Skeletal muscle tissue (tissue), 4 donors: ENCODE results near the gene APRT. TPM values are rescaled to one million over a fixed set of nuclear protein-coding genes. Genes with fewer than 3 reads are reported as not detected.

Experiments
- H3K27ac ChIP-seq: one replicate; pipeline ENCODE4 v1.7.0; 2013; ENCODE audit warnings: mild to moderate bottlenecking, low read depth, low read length, inconsistent platforms
- H3K27me3 ChIP-seq, 3 donors: one replicate each; pipeline ENCODE4 v1.7.0; 2013; ENCODE audit warnings: low read length in 3 of 3; ENCODE audit not compliant: control insufficient read depth in 3 of 3, insufficient read depth in 3 of 3
- H3K36me3 ChIP-seq, 3 donors: one replicate each; pipeline ENCODE4 v1.7.0; 2013; ENCODE audit warnings: low read length in 3 of 3; ENCODE audit not compliant: control insufficient read depth in 3 of 3, insufficient read depth in 3 of 3
- H3K4me1 ChIP-seq, 3 donors: one replicate each; pipeline ENCODE4 v1.7.0; 2013; ENCODE audit warnings: low read length in 3 of 3, mild to moderate bottlenecking in 3 of 3; ENCODE audit not compliant: control insufficient read depth in 3 of 3, insufficient read depth in 3 of 3
- H3K4me3 ChIP-seq, 3 donors: one replicate each; pipeline ENCODE4 v1.7.0; 2013; ENCODE audit warnings: low read length in 3 of 3
- H3K9ac ChIP-seq, 3 donors: one replicate each; pipeline ENCODE4 v1.7.0; 2013; ENCODE audit warnings: low read length in 3 of 3, mild to moderate bottlenecking in 3 of 3, moderate library complexity in 2 of 3, low read depth in 1 of 3
- H3K9me3 ChIP-seq, 3 donors: one replicate each; pipeline ENCODE4 v1.7.0; 2013; ENCODE audit warnings: low read length in 3 of 3; ENCODE audit not compliant: control insufficient read depth in 3 of 3
- total RNA-seq: library from RNA; depleted of rRNA; stranded (reverse); fragments of >200 nt; gene quantifications from one replicate; pipeline ENCODE4 v1.2.3, GENCODE V29; 2014
- donor health status: Osteomylitis.

The APRT gene
- total RNA-seq, 1 donor from 2014 or later, result 41.8 TPM

GRCh38 chr16:88809676-88810165 is 2.0 kb downstream of the APRT start:
- Histone ChIP-seq H3K4me3 (peak overlapping the region in 1 of 3 donors; percentile 87), H3K9ac (peak overlapping the region in 2 of 3 donors; percentile 16 to 84), H3K4me1 (peaks cover 23 to 45% (median 35%) of the 10 kb centered on the region in 3 donors), H3K27me3 (peaks cover 0 to 13% (median 0%) of the 10 kb centered on the region in 3 donors), H3K9me3 (no peaks in the 10 kb centered on the region), H3K27ac (no peak overlapping the region), H3K36me3 (peaks cover 7 to 16% (median 12%) of the 10 kb centered on the region in 3 donors)

GRCh38 chr16:88809068-88809675 is 2.6 kb downstream of the APRT start:
- no peaks in the 10 kb centered on the region for H3K9me3 ChIP-seq
- peaks cover 0 to 16% (median 2%) of the 10 kb centered on the region in 3 donors for H3K27me3 ChIP-seq
- no peak overlapping the region for H3K27ac ChIP-seq
- H3K36me3 ChIP-seq, result peaks cover 7 to 16% (median 12%) of the 10 kb centered on the region in 3 donors
- no peak overlapping the region for H3K4me3 ChIP-seq
- H3K4me1 ChIP-seq, result peaks cover 23 to 45% (median 35%) of the 10 kb centered on the region in 3 donors
- peak overlapping the region in 1 of 3 donors; percentile 84 for H3K9ac ChIP-seq

DNA sequence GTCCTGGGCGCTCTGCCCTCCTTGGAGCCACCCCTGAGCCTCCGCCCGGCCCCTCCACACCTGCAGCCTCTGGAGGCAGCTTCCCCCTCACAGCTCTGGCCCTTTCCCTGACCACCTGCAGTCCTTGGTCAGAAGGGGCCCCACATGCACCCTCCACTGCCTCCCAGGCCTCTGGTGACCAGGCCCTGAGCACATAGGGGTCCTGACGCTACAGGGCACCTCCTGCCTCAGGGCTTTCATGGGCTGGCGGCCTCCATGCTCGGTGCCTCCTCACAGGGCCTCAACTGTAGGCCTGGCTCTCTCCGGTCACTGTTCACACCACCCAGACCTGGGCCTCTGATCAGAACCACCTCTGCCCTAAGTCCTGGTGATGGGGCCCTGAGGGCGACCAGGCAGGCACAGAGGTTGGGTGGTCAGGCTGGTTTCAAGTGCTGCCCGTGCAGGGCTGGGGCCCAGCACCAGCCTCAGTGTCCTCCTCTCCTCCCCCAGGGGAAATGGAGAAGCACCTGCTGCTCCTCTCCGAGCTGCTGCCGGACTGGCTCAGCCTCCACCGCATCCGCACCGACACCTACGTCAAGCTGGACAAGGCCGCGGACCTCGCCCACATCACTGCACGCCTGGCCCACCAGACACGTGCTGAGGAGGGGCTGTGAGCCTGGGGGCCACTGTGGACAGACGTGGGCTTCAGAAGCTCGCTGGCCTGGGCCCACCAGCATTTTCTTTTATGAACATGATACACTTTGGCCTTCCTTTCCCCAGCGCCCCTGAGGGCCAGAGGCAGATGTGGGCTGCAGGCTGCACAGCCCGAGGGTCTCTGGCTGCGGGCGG is 3.9 kb downstream of the APRT start:
- no peak overlapping the region for H3K9ac ChIP-seq
- no peak overlapping the region for H3K4me3 ChIP-seq
- no peaks in the 10 kb centered on the region for H3K9me3 ChIP-seq
- peaks cover 0 to 16% (median 3%) of the 10 kb centered on the region in 3 donors for H3K27me3 ChIP-seq
- peaks cover 23 to 45% (median 36%) of the 10 kb centered on the region in 3 donors for H3K4me1 ChIP-seq
- peaks cover 7 to 16% (median 12%) of the 10 kb centered on the region in 3 donors for H3K36me3 ChIP-seq
- H3K27ac ChIP-seq, result no peak overlapping the region

DNA sequence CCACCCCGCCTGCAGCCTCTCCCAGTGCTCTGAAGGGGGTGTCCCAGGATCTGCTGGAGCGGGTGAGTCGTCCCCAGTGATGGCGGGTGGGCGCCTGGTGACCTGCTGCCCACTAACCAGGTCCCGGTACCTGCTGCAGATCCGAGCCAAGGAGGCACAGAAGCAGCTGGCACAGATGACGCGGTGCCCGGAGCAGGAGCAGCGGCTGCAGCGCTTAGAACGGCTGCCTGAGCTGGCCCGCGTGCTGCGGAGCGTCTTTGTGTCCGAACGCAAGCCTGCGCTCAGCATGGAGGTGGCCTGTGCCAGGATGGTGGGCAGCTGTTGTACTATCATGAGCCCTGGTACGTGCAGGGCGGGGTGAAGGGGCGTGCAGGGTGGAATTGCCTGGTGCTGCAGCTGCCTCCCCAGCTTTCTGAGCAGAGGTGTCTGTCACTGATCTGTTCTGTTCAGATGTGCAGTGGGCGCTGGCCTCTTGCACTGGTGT is 4.5 kb downstream of the APRT start:
- Histone ChIP-seq H3K4me1 (peaks cover 20 to 40% (median 34%) of the 10 kb centered on the region in 3 donors), H3K27me3 (peaks cover 0 to 16% (median 3%) of the 10 kb centered on the region in 3 donors), H3K27ac (no peak overlapping the region), H3K36me3 (peaks cover 7 to 16% (median 12%) of the 10 kb centered on the region in 3 donors), H3K9ac (peak overlapping the region in 1 of 3 donors; percentile 25), H3K9me3 (no peaks in the 10 kb centered on the region), H3K4me3 (no peak overlapping the region)

GRCh38 chr16:88806491-88807111 is 5.1 kb downstream of the APRT start:
- Histone ChIP-seq H3K36me3 (peaks cover 7 to 16% (median 12%) of the 10 kb centered on the region in 3 donors), H3K9ac (no peak overlapping the region), H3K27ac (no peak overlapping the region), H3K4me1 (peaks cover 20 to 36% (median 30%) of the 10 kb centered on the region in 3 donors), H3K27me3 (peaks cover 0 to 16% (median 3%) of the 10 kb centered on the region in 3 donors), H3K9me3 (no peaks in the 10 kb centered on the region), H3K4me3 (no peak overlapping the region)

DNA sequence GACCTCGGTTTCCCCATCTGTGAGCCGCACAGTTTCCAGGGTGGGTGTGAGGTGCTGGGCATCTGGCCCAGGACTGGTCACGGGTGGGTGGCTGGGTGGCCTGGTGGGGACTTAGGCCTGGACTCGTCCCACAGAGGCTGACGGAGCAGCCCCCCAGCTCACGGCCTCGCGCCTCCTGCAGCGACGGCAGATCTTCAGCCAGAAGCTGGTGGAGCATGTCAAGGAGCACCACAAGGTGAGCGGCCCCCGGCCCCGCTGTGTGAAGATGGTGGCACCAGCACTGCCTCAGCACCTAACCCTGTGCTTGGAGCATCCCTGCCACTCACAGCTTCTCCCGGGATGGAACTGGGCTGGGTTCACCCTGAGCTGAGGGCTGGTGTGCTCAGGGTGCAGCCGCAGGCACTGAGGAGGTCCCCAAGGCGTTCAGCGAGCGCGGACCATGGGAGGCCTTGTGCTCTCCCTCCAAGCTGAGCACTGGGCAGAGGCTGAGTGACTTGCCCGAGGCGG is 5.8 kb downstream of the APRT start:
- Histone ChIP-seq H3K9ac (no peak overlapping the region), H3K9me3 (no peaks in the 10 kb centered on the region), H3K27me3 (peaks cover 0 to 16% (median 3%) of the 10 kb centered on the region in 3 donors), H3K27ac (no peak overlapping the region), H3K4me3 (no peak overlapping the region), H3K4me1 (peaks cover 16 to 34% (median 28%) of the 10 kb centered on the region in 3 donors), H3K36me3 (peaks cover 7 to 16% (median 12%) of the 10 kb centered on the region in 3 donors)

DNA sequence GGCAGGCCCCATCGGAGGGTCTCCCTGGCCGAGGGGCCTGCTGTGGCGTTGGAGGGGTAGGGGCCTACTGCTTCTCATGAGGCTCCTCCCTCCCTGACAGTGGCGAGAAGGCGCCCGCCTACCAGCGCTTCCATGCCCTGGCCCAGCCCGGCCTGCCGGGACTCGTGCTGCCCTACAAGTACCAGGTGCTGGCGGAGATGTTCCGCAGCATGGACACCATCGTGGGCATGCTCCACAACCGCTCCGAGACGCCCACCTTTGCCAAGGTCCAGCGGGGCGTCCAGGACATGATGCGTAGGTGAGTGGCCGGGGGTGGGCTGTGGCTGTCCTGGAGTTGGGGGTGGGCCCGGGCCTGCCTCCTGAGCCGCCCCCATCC is 6.4 kb downstream of the APRT start:
- Histone ChIP-seq H3K4me3 (no peak overlapping the region), H3K27me3 (peaks cover 0 to 16% (median 3%) of the 10 kb centered on the region in 3 donors), H3K9ac (no peak overlapping the region), H3K36me3 (peaks cover 7 to 15% (median 12%) of the 10 kb centered on the region in 3 donors), H3K9me3 (no peaks in the 10 kb centered on the region), H3K27ac (no peak overlapping the region), H3K4me1 (peaks cover 10 to 28% (median 22%) of the 10 kb centered on the region in 3 donors)

GRCh38 chr16:88804552-88805339 is 7.0 kb downstream of the APRT start:
- Histone ChIP-seq H3K27me3 (peaks cover 0 to 16% (median 3%) of the 10 kb centered on the region in 3 donors), H3K9me3 (no peaks in the 10 kb centered on the region), H3K36me3 (peaks cover 6 to 10% (median 8%) of the 10 kb centered on the region in 3 donors), H3K27ac (no peak overlapping the region), H3K4me3 (no peak overlapping the region), H3K9ac (no peak overlapping the region), H3K4me1 (peaks cover 5 to 22% (median 16%) of the 10 kb centered on the region in 3 donors)

DNA sequence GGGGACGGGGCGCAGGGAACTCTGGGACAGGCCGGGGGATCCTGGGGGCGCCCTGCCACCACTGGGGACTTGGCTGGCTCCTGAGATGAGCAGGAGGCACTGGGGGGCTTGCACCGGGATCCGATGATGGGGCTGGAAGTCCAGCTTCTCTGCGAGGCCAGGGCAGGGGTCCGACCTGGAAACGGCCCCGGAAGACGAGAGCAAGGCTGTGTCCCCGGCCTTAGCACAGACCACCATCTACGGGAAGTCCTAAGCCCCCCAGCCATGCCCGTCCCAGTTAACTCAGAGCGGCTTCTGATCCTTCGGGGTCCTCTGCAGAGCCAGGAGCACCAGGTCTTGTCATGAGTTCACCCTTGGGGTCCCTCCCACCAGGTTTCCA is 7.6 kb downstream of the APRT start:
- H3K4me3 ChIP-seq, result no peak overlapping the region
- no peak overlapping the region for H3K9ac ChIP-seq
- peaks cover 2 to 4% (median 2%) of the 10 kb centered on the region in 3 donors for H3K36me3 ChIP-seq
- H3K27ac ChIP-seq, result no peak overlapping the region
- H3K4me1 ChIP-seq, result peaks cover 5 to 16% (median 13%) of the 10 kb centered on the region in 3 donors
- H3K27me3 ChIP-seq, result peaks cover 0 to 16% (median 3%) of the 10 kb centered on the region in 3 donors
- H3K9me3 ChIP-seq, result no peaks in the 10 kb centered on the region
